A549 (cell line): ENCODE data around the gene METTL16. TPM values are rescaled to one million over a fixed set of nuclear protein-coding genes. Genes with fewer than 3 reads are reported as not detected.
A peak's percentile ranks its signal among the peaks of the same experiment; 100 is the strongest.
"Not testable (repeated sequence)": the region's sequence is repeated elsewhere in the genome, so short reads cannot be mapped to it uniquely, and the experiment has no call there.

Source experiments
- ATAC-seq, 2 experiments: fragments of 200-7000 bp in 1 of 2; fragments of >200 bp in 1 of 2; cut with Nextera tagmentation in 1 of 2; cut with Tn5 transposase in 1 of 2; 3 replicates each; pipeline versions ENCODE4 v1.8.0 to v1.9.1; 2018 to 2020; ENCODE audit warnings: mild to moderate bottlenecking in 1 of 2, moderate library complexity in 1 of 2
- CTCF ChIA-PET: fragments of 300-600 bp; sonication (Branson Sonifier 250); formaldehyde crosslinking; extraction: SDS; loops from one replicate; lab custom pipeline; 2021; ENCODE audit warnings: antibody characterized with exemption, inconsistent platforms; lab: Yijun Ruan, JAX
- POLR2A ChIA-PET: fragments of 350-600 bp; formaldehyde crosslinking; extraction: SDS; loops from one replicate; lab custom pipeline; 2021; ENCODE audit warnings: antibody characterized with exemption, inconsistent platforms; lab: Yijun Ruan, JAX
- DNase-seq, 2 experiments: peaks; one replicate each; pipeline versions ENCODE4 v3.0.0 to v3.0.0-alpha.2; 2011 to 2016; ENCODE audit warnings: low read depth in 1 of 2, low spot score in 1 of 2
- FAIRE-seq: peaks from 2 replicates; lab custom pipeline; 2011; peaks lifted over from hg19 to GRCh38; lab: Jason Lieb, UNC
- H3K27ac ChIP-seq, 2 experiments: fragments of >200 bp; sonication (Bioruptor Twin); formaldehyde crosslinking; 3 replicates each; pipeline ENCODE4 v1.5.1; 2016 to 2017
- H3K4me1 ChIP-seq: fragments of >200 bp; sonication (Bioruptor Twin); formaldehyde crosslinking; 3 replicates; pipeline ENCODE4 v1.6.1; 2016
- H3K4me2 ChIP-seq: fragments of >200 bp; sonication (Bioruptor Twin); formaldehyde crosslinking; 3 replicates; pipeline ENCODE4 v1.6.1; 2016
- H3K4me3 ChIP-seq: fragments of >200 bp; sonication (Bioruptor Twin); formaldehyde crosslinking; 3 replicates; pipeline ENCODE4 v1.5.1; 2016
- H3K9me3 ChIP-seq: fragments of >200 bp; sonication (Bioruptor Twin); formaldehyde crosslinking; 3 replicates; pipeline ENCODE4 v1.6.1; 2016
- CEBPB ChIP-seq, 2 experiments: fragments of >200 bp in 1 of 2; sonication (Bioruptor Twin) in 1 of 2; formaldehyde crosslinking in 1 of 2; IDR thresholded peaks; 2 replicates each; pipeline ENCODE4 v1.6.1; 2012 to 2016
- E2F6 ChIP-seq: IDR thresholded peaks from 2 replicates; pipeline ENCODE4 v1.6.1; 2012; ENCODE audit warnings: low read depth, borderline replicate concordance
- EHMT2 ChIP-seq: fragments of 200-600 bp; sonication (generic); IDR thresholded peaks from 2 replicates; pipeline ENCODE4 v1.6.1; 2016; ENCODE audit warnings: antibody characterized with exemption, low read depth, mild to moderate bottlenecking, moderate library complexity
- ELK1 ChIP-seq: fragments of 150-350 bp; IDR thresholded peaks from 2 replicates; pipeline ENCODE4 v1.6.1; 2014; ENCODE audit warnings: low read depth, mild to moderate bottlenecking, low read length
- EP300 ChIP-seq, 2 experiments: fragments of >200 bp; sonication (Bioruptor Twin); formaldehyde crosslinking; IDR thresholded peaks; 2 replicates in 1 of 2; 3 replicates in 1 of 2; pipeline ENCODE4 v1.6.1; 2016 to 2017
- FOSB ChIP-seq: fragments of 250-450 bp; sonication (Bioruptor Pico); IDR thresholded peaks from 2 replicates; pipeline ENCODE4 v1.5.0; 2020; ENCODE audit warnings: mild to moderate bottlenecking, moderate library complexity
- FOSL2 ChIP-seq, 2 experiments: fragments of 450-650 bp in 1 of 2; fragments of >200 bp in 1 of 2; sonication (Bioruptor Twin) in 1 of 2; formaldehyde crosslinking; IDR thresholded peaks; 2 replicates each; pipeline versions ENCODE4 v1.5.0 to v1.6.1; 2016 to 2020; ENCODE audit warnings: mild to moderate bottlenecking in 1 of 2, moderate library complexity in 1 of 2
- FOXS1 ChIP-seq: fragments of 250-450 bp; sonication (Bioruptor Pico); IDR thresholded peaks from 2 replicates; pipeline ENCODE4 v1.5.0; 2020; ENCODE audit warnings: mild to moderate bottlenecking, moderate library complexity
- HDAC2 ChIP-seq: fragments of 200-600 bp; sonication (generic); IDR thresholded peaks from 2 replicates; pipeline ENCODE4 v1.6.1; 2016
- HEYL ChIP-seq: fragments of 250-450 bp; sonication (Bioruptor Pico); IDR thresholded peaks from 2 replicates; pipeline ENCODE4 v1.8.0; 2021; ENCODE audit warnings: mild to moderate bottlenecking, moderate library complexity
- HOXB13 ChIP-seq: fragments of 250-450 bp; sonication (Bioruptor Pico); IDR thresholded peaks from 2 replicates; pipeline ENCODE4 v1.5.0; 2020; ENCODE audit warnings: low read depth, mild to moderate bottlenecking, moderate library complexity
- NFE2L2 ChIP-seq: fragments of 150-350 bp; conservative IDR thresholded peaks from 2 replicates; pipeline ENCODE4 v1.6.1; 2014; ENCODE audit warnings: low read length
- NPAS2 ChIP-seq: fragments of 250-450 bp; sonication (Bioruptor Pico); IDR thresholded peaks from 2 replicates; pipeline ENCODE4 v1.8.0; 2022; ENCODE audit warnings: mild to moderate bottlenecking, moderate library complexity, borderline replicate concordance
- PBX3 ChIP-seq: IDR thresholded peaks from 2 replicates; pipeline ENCODE4 v1.6.1; 2012
- PHF8 ChIP-seq: fragments of 200-600 bp; sonication (generic); IDR thresholded peaks from 2 replicates; pipeline ENCODE4 v1.6.1; 2016; ENCODE audit warnings: low read depth, mild to moderate bottlenecking, antibody characterized with exemption, moderate library complexity, borderline replicate concordance
- POLR2AphosphoS2 ChIP-seq: conservative IDR thresholded peaks from 2 replicates; pipeline ENCODE4 v1.6.1; 2012; ENCODE audit warnings: low read length, improper control_type of control experiment, inconsistent platforms
- RCOR1 ChIP-seq: fragments of 150-350 bp; IDR thresholded peaks from 2 replicates; pipeline ENCODE4 v1.6.1; 2014; ENCODE audit warnings: antibody characterized with exemption, low read length, low read depth
- RFX5 ChIP-seq: fragments of 450-650 bp; IDR thresholded peaks from 2 replicates; pipeline ENCODE4 v1.7.1; 2014; ENCODE audit warnings: antibody characterized with exemption, mild to moderate bottlenecking, moderate library complexity
- RNF2 ChIP-seq: fragments of 200-600 bp; sonication (generic); IDR thresholded peaks from 2 replicates; pipeline ENCODE4 v1.6.1; 2016; ENCODE audit warnings: low read depth, mild to moderate bottlenecking, antibody characterized with exemption, moderate library complexity, borderline replicate concordance
- SREBF2 ChIP-seq: fragments of 450-650 bp; IDR thresholded peaks from 2 replicates; pipeline ENCODE4 v1.6.1; 2014; ENCODE audit warnings: mild to moderate bottlenecking, moderate library complexity
- TFCP2L1 ChIP-seq: fragments of 250-450 bp; sonication (Bioruptor Pico); IDR thresholded peaks from 2 replicates; pipeline ENCODE4 v1.5.0; 2021; ENCODE audit warnings: mild to moderate bottlenecking
- ZC3H11A ChIP-seq: fragments of 450-650 bp; IDR thresholded peaks from 2 replicates; pipeline ENCODE4 v1.6.1; 2014; ENCODE audit warnings: antibody characterized with exemption, mild to moderate bottlenecking
- WGBS: methylation state at CpG from one replicate; pipeline ENCODE4 v1.1.6; 2017; ENCODE audit errors: missing lambda C conversion rate; 5-methylcytosine and 5-hydroxymethylcytosine counted together
- polyA plus RNA-seq, 4 experiments: library from polyadenylated mRNA; depleted of rRNA in 3 of 4; stranded (reverse); fragments of >200 nt; fragmentation: RNase III in 1 of 4; extraction: RNeasy Plus Mini Kit Qiagen cat#74134 plus additional on column Dnase treatment in 1 of 4; gene quantifications; 2 replicates in 3 of 4; 3 replicates in 1 of 4; pipeline ENCODE4 v1.2.3, GENCODE V29; 2011 to 2017
- TF ChIP-seq, protein P1 (sequence below): fragments of >200 bp; sonication (Bioruptor Twin); formaldehyde crosslinking; IDR thresholded peaks from 3 replicates; pipeline ENCODE4 v1.5.1; 2016

METTL16 gene
- polyA plus RNA-seq, 2 of the 4 experiments (the other 2 are of a cell fraction), result 26.5 to 58.0 TPM

DNA sequence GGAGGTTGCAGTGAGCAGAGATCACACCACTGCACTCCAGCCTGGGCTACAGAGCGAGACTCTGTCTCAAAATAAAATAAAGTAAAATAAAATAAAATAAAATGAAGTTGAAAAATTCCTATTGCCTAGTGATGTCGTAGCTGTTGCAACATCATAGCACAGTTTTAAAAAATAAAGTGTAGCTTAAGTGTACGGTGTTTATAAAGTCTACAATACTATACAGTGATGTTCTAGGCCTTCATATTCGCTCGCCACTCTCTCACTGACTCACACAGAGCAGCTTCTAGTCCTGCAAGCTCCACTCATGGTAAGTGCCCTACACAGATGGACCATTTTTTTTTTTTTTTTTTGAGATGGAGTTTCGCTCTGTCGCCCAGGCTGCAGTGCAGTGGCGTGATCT lies 67.3 kb downstream of the METTL16 start:
- H3K4me2 ChIP-seq, result no peak overlapping the region
- CTCF ChIA-PET, result interaction anchor here (0.7 to 1.5 kb wide), 3 partner anchors 14 to 70 kb away, joined by 3 to 5 read pairs (median 4); no protein-coding TSS in a partner anchor
- FAIRE-seq (no peak), ATAC-seq (no peak; a peak in 2 of 6 replicates), DNase-seq (no peak)
- H3K9me3 ChIP-seq, result no peaks in the 10 kb centered on the region; the same call in 2 of the 3 replicates
- POLR2A ChIA-PET, result no interaction called here
- 94% methylated on average over 8 of the region's 8 CpGs for WGBS
- H3K27ac ChIP-seq, result no peak overlapping the region
- TF ChIP-seq ZC3H11A (no peak), CEBPB (IDR thresholded peaks at IDR 0.05) (peak in 1 of 2 experiments; percentile 23; a peak in 1 of 4 replicates)
- peaks cover 23% of the 10 kb centered on the region for H3K4me1 ChIP-seq
- H3K4me3 ChIP-seq, result no peak overlapping the region

- peak; percentile 90 for FAIRE-seq
- POLR2A ChIA-PET, result interaction anchor here (2.0 kb wide), 1 partner anchor 69 kb away, joined by 5 read pairs; the partner anchor contains the start of gene METTL16
- WGBS, result 9% methylated on average over 3 of the region's 3 CpGs
Measured at GRCh38 chr17:2442166-2442565, 69.5 kb downstream of the METTL16 start.

DNA sequence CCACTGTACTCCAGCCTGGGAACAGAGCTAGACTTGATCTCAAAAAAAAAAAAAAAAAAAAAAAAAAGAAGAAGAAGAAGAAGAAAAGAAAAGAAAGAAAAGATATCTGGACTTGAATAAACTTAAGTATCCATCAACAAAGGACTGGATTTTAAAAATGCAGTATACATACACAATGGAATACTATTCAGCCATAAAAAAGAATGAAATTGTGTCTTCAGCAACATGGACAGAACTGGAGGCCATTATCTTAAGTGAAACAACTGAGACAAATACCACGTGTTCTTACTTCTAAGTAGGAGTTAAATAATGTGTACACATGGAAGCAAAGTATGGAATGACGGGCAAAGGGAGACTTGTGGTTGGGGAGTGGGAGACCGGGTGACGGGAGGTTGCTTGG lies 70.8 kb downstream of the METTL16 start:
- Histone ChIP-seq H3K4me2 (no peak overlapping the region), H3K4me1 (peaks cover 23% of the 10 kb centered on the region), H3K27ac (no peak overlapping the region), H3K9me3 (no peaks in the 10 kb centered on the region; the same call in 2 of the 3 replicates), H3K4me3 (no peak overlapping the region)
- DNase-seq, result no peak
- TF ChIP-seq TFCP2L1, result no peak
- TF ChIP-seq FOSB, result no peak
- no peak for TF ChIP-seq ELK1
- TF ChIP-seq NPAS2 (CRISPR knock-in tag), result no peak
- no peak for TF ChIP-seq ZC3H11A
- TF ChIP-seq SREBF2, result no peak
- no peak for TF ChIP-seq E2F6
- CTCF ChIA-PET, result interaction anchor here (0.6 kb wide), 1 partner anchor 100 kb away, joined by 3 read pairs; no protein-coding TSS in a partner anchor
- ATAC-seq, result no peak
- WGBS, result 92% methylated on average over 4 of the region's 4 CpGs
- FAIRE-seq, result no peak
- POLR2A ChIA-PET, result interaction anchor here (2.0 kb wide), 1 partner anchor 71 kb away, joined by 5 read pairs; the partner anchor contains the start of gene METTL16

More at GRCh38 chr17:2442166-2442565, 69.5 kb downstream of the METTL16 start:
- peak overlapping the region; percentile 59 to 73; a peak in 5 of 6 replicates for H3K27ac ChIP-seq
- no peaks in the 10 kb centered on the region; the same call in 2 of the 3 replicates for H3K9me3 ChIP-seq
- H3K4me2 ChIP-seq, result peak overlapping the region; percentile 74
- H3K4me1 ChIP-seq, result peaks cover 23% of the 10 kb centered on the region
- no peak overlapping the region for H3K4me3 ChIP-seq
- TF ChIP-seq HDAC2 (no peak), RCOR1 (no peak), PHF8 (no peak), PBX3 (no peak), RFX5 (no peak), FOSL2 (IDR thresholded peaks at IDR 0.05) (no peak), FOSL2 (CRISPR knock-in tag; IDR thresholded peaks at IDR 0.05) (no peak), ZC3H11A (no peak), TFCP2L1 (no peak), NFE2L2 (no peak), EP300 (IDR thresholded peaks at IDR 0.05) (no peak), RNF2 (no peak), EHMT2 (no peak), POLR2AphosphoS2 (no peak), FOXS1 (CRISPR knock-in tag) (no peak), FOSB (no peak), HEYL (CRISPR knock-in tag) (no peak), HOXB13 (no peak)
- TF ChIP-seq, protein P1, sequence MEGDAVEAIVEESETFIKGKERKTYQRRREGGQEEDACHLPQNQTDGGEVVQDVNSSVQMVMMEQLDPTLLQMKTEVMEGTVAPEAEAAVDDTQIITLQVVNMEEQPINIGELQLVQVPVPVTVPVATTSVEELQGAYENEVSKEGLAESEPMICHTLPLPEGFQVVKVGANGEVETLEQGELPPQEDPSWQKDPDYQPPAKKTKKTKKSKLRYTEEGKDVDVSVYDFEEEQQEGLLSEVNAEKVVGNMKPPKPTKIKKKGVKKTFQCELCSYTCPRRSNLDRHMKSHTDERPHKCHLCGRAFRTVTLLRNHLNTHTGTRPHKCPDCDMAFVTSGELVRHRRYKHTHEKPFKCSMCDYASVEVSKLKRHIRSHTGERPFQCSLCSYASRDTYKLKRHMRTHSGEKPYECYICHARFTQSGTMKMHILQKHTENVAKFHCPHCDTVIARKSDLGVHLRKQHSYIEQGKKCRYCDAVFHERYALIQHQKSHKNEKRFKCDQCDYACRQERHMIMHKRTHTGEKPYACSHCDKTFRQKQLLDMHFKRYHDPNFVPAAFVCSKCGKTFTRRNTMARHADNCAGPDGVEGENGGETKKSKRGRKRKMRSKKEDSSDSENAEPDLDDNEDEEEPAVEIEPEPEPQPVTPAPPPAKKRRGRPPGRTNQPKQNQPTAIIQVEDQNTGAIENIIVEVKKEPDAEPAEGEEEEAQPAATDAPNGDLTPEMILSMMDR, result no peak
- peak; percentile 56 to 70; a peak in 4 of 6 replicates for ATAC-seq
- CTCF ChIA-PET, result interaction anchor here (0.5 to 1.2 kb wide), 4 partner anchors 26 to 181 kb away, joined by 3 to 6 read pairs (median 3); no protein-coding TSS in a partner anchor
- peak in 1 of 2 experiments; percentile 62 for DNase-seq

- H3K9me3 ChIP-seq, ATAC-seq, H3K4me3 ChIP-seq, H3K4me2 ChIP-seq, FAIRE-seq, H3K27ac ChIP-seq, POLR2A ChIA-PET, DNase-seq: not testable (repeated sequence)
- peaks cover 23% of the 10 kb centered on the region for H3K4me1 ChIP-seq
- WGBS, result 96% methylated on average over 6 of the region's 6 CpGs
- CTCF ChIA-PET, result interaction anchor here (1.1 to 1.7 kb wide), 2 partner anchors 24 to 58 kb away, joined by 3 to 7 read pairs; no protein-coding TSS in a partner anchor
Measured at GRCh38 chr17:2439997-2440396, 71.7 kb downstream of the METTL16 start.
